Hematopoietic multipotent progenitor cell (in vitro differentiated cells): ENCODE data around the gene NEDD8. TPM values are rescaled to one million over a fixed set of nuclear protein-coding genes. Genes with fewer than 3 reads are reported as not detected.

Source experiments
- DNase-seq, 3 donors: peaks; one replicate each; pipeline ENCODE4 v3.0.0-alpha.2; 2011 to 2015; ENCODE audit warnings: low read depth in 2 of 3, low spot score in 2 of 3
- total RNA-seq: library from RNA; depleted of rRNA; stranded (reverse); fragments of >200 nt; gene quantifications from one replicate; pipeline ENCODE4 v1.2.3, GENCODE V29; 2012

NEDD8 gene
- total RNA-seq, 1 donor, result 55.2 TPM

- no peak for DNase-seq
These were observed 47.8 kb downstream of the NEDD8 start for GRCh38 chr14:24184104-24184970.

GRCh38 chr14:24183014-24183481 lies 49.1 kb downstream of the NEDD8 start:
- no peak for DNase-seq

GRCh38 chr14:24182110-24182882 lies 49.9 kb downstream of the NEDD8 start:
- no peak for DNase-seq

- no peak for DNase-seq
These were observed 50.6 kb downstream of the NEDD8 start for GRCh38 chr14:24181371-24182077.

- no peak for DNase-seq
These were observed 52.0 kb downstream of the NEDD8 start for GRCh38 chr14:24179961-24180796.

GRCh38 chr14:24179294-24179960 lies 52.7 kb downstream of the NEDD8 start:
- no peak for DNase-seq

- DNase-seq, result no peak
These were observed 53.6 kb downstream of the NEDD8 start for GRCh38 chr14:24178399-24179178.

GRCh38 chr14:24177891-24178290 lies 54.3 kb downstream of the NEDD8 start:
- no peak for DNase-seq

- no peak for DNase-seq
These were observed 54.9 kb downstream of the NEDD8 start for GRCh38 chr14:24177041-24177825.

- no peak for DNase-seq
These were observed 55.6 kb downstream of the NEDD8 start for GRCh38 chr14:24176599-24176998.

- DNase-seq, result no peak
These were observed 59.3 kb downstream of the NEDD8 start for GRCh38 chr14:24172871-24173281.

GRCh38 chr14:24172261-24172860 lies 59.8 kb downstream of the NEDD8 start:
- no peak for DNase-seq

GRCh38 chr14:24171422-24172260 lies 60.5 kb downstream of the NEDD8 start, which contains the start of gene REC8:
Gene REC8 (plus strand): TSS chr14:24172080. CDS start chr14:24172553, 473 bp downstream.
- peak in 2 of 3 donors; percentile 98 to 99 for DNase-seq

GRCh38 chr14:24167469-24168114 lies 64.6 kb downstream of the NEDD8 start:
- peak in 1 of 3 donors; percentile 23 for DNase-seq
